ENCODE data around the gene RHBDD2. TPM values are rescaled to one million over a fixed set of nuclear protein-coding genes. Genes with fewer than 3 reads are reported as not detected.

RHBDD2 gene
- polyA plus RNA-seq, 1 donor from 2014 or later: 76.4 TPM

DNA sequence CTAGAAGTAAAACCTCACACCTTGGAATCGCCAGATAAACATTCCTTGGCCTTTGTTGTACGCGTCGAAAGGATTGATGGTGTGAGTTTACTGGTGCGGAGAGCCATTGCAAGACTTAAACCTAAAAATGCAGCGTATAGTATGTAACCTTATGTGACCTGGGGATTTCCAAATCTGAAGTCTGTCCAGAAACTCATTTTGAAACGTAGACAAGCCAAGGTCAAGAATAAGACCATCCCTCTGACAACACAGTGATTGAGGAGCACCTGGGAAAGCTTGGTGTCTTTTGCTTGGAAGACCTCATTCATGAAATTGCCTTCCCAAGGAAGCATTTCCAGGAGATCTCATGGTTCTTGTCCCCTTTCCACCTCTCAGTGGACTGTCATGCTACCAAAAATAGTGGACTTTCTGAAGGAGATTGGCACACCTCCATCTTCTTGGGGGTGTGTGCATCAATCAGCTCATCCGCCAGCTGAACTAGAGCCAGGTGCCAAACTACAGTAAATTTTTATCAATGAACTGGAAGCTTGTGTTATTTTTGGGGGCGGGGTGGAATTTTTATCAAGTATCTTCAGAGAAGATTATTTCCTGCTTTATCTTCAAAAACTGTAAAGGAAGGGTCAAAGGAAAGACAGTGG lies 44.3 kb downstream of the RHBDD2 start:
- H3K4me3 ChIP-seq (ENCODE audit: low read length): no peak overlapping the region
- H3F3A ChIP-seq (ENCODE audit: insufficient read depth, low read length, poor library complexity, severe bottlenecking): no peaks in the 10 kb centered on the region
- no peaks in the 10 kb centered on the region for H3K27me3 ChIP-seq (ENCODE audit: insufficient read depth, low read depth, low read length)
- H3K9me3 ChIP-seq (ENCODE audit: low read length): no peaks in the 10 kb centered on the region
- peaks cover 26% of the 10 kb centered on the region for H3K79me2 ChIP-seq (replicated peaks; ENCODE audit: insufficient read depth, low read length)
- H3K27ac ChIP-seq (ENCODE audit: low read length): no peak overlapping the region
- no peaks in the 10 kb centered on the region for H3K9me2 ChIP-seq (ENCODE audit: insufficient read depth, low read length)
- H4K20me1 ChIP-seq (ENCODE audit: insufficient read depth): no peaks in the 10 kb centered on the region
- no peak for TF ChIP-seq RAD21 (conservative IDR thresholded peaks at IDR 0.05)
- no peak overlapping the region for H3K9ac ChIP-seq (ENCODE audit: low read length)
- no peaks in the 10 kb centered on the region for H3K36me3 ChIP-seq (ENCODE audit: insufficient read depth, low read length)
- no peak overlapping the region for H3K4me2 ChIP-seq (ENCODE audit: low read length)
- H2AFZ ChIP-seq (ENCODE audit: low read depth, low read length): no peak overlapping the region

DNA sequence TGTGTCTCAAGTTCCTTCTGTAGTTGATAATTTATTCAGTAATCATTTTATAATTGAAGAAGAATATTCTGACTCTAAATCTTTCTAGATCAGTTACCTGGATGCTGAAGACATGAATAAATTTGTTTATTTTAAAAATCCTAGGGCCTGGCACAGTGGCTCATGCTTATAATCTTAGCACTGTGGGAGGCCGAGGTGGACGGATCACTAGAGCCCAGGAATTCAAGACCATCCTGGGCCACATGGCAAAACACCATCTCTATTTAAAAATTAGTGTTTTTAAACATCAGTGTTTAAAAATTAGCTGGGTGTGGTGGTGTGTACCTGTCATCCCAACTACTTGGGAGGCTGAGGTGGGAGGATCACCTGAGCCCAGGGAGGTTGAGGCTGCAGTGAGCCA lies 45.4 kb downstream of the RHBDD2 start:
- Histone ChIP-seq H3K27ac (ENCODE audit: low read length) (no peak overlapping the region), H3K4me2 (ENCODE audit: low read length) (no peak overlapping the region), H3K79me2 (replicated peaks; ENCODE audit: insufficient read depth, low read length) (peaks cover 15% of the 10 kb centered on the region), H3K36me3 (ENCODE audit: insufficient read depth, low read length) (no peaks in the 10 kb centered on the region), H3K9me3 (ENCODE audit: low read length) (no peaks in the 10 kb centered on the region), H4K20me1 (ENCODE audit: insufficient read depth) (no peaks in the 10 kb centered on the region), H3F3A (ENCODE audit: insufficient read depth, low read length, poor library complexity, severe bottlenecking) (no peaks in the 10 kb centered on the region), H2AFZ (ENCODE audit: low read depth, low read length) (no peak overlapping the region), H3K9ac (ENCODE audit: low read length) (no peak overlapping the region), H3K9me2 (ENCODE audit: insufficient read depth, low read length) (no peaks in the 10 kb centered on the region), H3K4me3 (ENCODE audit: low read length) (no peak overlapping the region), H3K27me3 (ENCODE audit: insufficient read depth, low read depth, low read length) (no peaks in the 10 kb centered on the region)
- TF ChIP-seq, protein P1, sequence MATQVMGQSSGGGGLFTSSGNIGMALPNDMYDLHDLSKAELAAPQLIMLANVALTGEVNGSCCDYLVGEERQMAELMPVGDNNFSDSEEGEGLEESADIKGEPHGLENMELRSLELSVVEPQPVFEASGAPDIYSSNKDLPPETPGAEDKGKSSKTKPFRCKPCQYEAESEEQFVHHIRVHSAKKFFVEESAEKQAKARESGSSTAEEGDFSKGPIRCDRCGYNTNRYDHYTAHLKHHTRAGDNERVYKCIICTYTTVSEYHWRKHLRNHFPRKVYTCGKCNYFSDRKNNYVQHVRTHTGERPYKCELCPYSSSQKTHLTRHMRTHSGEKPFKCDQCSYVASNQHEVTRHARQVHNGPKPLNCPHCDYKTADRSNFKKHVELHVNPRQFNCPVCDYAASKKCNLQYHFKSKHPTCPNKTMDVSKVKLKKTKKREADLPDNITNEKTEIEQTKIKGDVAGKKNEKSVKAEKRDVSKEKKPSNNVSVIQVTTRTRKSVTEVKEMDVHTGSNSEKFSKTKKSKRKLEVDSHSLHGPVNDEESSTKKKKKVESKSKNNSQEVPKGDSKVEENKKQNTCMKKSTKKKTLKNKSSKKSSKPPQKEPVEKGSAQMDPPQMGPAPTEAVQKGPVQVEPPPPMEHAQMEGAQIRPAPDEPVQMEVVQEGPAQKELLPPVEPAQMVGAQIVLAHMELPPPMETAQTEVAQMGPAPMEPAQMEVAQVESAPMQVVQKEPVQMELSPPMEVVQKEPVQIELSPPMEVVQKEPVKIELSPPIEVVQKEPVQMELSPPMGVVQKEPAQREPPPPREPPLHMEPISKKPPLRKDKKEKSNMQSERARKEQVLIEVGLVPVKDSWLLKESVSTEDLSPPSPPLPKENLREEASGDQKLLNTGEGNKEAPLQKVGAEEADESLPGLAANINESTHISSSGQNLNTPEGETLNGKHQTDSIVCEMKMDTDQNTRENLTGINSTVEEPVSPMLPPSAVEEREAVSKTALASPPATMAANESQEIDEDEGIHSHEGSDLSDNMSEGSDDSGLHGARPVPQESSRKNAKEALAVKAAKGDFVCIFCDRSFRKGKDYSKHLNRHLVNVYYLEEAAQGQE (IDR thresholded peaks at IDR 0.05; ENCODE audit: borderline replicate concordance): no peak
- no peak for TF ChIP-seq RAD21 (conservative IDR thresholded peaks at IDR 0.05)
- TF ChIP-seq EZH2 (IDR thresholded peaks at IDR 0.05; ENCODE audit: borderline replicate concordance, insufficient read depth, low read length, poor library complexity, severe bottlenecking): no peak
- TF ChIP-seq SMC3 (conservative IDR thresholded peaks at IDR 0.05; ENCODE audit: poor library complexity): no peak
- TF ChIP-seq MXI1 (conservative IDR thresholded peaks at IDR 0.05; ENCODE audit: poor library complexity, severe bottlenecking): no peak
- TF ChIP-seq TAF1 (IDR thresholded peaks at IDR 0.05; ENCODE audit: low read depth): no peak
- no peak for TF ChIP-seq POLR2AphosphoS5 (IDR thresholded peaks at IDR 0.05)
- no peak for TF ChIP-seq EP300 (conservative IDR thresholded peaks at IDR 0.05; ENCODE audit: poor library complexity, severe bottlenecking)
- TF ChIP-seq, protein P2, sequence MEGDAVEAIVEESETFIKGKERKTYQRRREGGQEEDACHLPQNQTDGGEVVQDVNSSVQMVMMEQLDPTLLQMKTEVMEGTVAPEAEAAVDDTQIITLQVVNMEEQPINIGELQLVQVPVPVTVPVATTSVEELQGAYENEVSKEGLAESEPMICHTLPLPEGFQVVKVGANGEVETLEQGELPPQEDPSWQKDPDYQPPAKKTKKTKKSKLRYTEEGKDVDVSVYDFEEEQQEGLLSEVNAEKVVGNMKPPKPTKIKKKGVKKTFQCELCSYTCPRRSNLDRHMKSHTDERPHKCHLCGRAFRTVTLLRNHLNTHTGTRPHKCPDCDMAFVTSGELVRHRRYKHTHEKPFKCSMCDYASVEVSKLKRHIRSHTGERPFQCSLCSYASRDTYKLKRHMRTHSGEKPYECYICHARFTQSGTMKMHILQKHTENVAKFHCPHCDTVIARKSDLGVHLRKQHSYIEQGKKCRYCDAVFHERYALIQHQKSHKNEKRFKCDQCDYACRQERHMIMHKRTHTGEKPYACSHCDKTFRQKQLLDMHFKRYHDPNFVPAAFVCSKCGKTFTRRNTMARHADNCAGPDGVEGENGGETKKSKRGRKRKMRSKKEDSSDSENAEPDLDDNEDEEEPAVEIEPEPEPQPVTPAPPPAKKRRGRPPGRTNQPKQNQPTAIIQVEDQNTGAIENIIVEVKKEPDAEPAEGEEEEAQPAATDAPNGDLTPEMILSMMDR (IDR thresholded peaks at IDR 0.05; ENCODE audit: poor library complexity, severe bottlenecking): no peak
